HG03196 (cell line): Measurements from ENCODE around the gene ISM1.
"Not testable (repeated sequence)": the region's sequence is repeated elsewhere in the genome, so short reads cannot be mapped to it uniquely, and the experiment has no call there.

Experiments used
- ATAC-seq: cut with Tn5 transposase; IDR thresholded peaks from one replicate; pipeline ENCODE4 v1.9.1; 2021; ENCODE audit not compliant: unreplicated experiment

Gene ISM1

DNA sequence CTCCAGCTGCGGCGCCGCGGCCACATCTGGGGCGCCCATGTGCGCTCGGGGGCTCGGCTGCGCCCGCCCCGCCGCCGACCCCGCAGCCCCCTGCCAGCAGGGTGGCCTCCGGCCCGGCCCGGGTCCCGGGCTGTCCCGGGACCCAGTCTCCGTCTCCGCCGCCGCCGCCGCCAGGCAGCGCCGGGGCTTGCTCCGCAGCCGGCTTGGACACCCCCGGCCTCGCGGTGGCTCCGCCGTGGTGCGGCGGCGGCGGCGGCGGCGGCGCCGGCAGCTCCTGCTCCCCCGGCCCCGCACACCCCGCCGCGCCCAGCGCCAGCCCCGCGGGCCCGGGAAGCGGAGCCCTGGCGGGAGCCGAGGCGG is 219 bp downstream of the ISM1 start:
- no peak for ATAC-seq

DNA sequence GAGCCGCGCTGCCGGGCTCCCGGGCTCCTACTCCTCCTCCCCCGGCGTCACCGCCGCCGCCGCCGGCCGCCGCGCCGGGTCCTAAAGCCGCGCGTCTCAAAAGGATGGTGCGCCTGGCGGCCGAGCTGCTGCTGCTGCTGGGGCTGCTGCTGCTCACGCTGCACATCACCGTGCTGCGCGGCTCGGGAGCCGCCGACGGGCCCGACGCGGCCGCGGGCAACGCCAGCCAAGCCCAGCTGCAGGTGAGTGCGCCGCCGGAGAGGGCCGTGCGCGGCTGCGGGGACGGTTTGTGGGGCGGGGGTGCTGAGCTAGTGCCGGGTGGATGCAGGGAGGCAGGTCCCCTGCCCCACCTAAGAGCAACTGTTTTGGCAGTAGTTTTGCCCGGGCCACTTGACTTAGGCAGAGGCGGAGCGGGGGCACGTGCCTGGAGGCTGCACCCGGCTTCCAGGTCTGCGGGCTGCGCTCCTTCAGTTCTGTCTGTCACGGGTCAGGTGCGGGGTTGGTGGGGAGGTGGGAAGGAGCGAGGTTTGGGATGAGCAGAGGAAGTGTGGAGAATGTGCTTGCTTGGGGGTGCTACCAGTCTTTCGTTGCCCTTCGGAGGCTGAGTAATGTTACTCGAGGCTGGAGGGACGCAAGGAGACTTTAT is 722 bp downstream of the ISM1 start:
- ATAC-seq = no peak

DNA sequence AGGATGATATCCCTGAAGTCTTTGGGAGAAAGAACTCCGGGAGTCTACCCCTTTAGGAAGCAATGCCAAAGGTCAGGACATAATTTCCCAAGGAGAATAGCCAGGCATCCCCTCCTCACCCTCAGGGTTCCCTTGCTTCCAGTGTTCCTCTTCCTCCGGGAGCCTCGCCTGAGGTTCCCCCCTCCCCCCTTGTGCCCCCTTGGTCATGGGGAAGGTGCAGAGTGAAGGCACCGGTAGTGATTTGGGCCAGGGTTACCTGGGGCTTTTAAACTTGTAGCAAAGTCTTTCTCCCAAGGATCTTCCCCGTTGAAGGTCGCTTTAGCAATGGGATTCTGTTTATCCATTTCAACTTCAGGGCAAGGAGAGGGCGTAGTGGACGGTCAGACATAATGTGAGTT is 1.2 kb downstream of the ISM1 start:
- no peak for ATAC-seq

DNA sequence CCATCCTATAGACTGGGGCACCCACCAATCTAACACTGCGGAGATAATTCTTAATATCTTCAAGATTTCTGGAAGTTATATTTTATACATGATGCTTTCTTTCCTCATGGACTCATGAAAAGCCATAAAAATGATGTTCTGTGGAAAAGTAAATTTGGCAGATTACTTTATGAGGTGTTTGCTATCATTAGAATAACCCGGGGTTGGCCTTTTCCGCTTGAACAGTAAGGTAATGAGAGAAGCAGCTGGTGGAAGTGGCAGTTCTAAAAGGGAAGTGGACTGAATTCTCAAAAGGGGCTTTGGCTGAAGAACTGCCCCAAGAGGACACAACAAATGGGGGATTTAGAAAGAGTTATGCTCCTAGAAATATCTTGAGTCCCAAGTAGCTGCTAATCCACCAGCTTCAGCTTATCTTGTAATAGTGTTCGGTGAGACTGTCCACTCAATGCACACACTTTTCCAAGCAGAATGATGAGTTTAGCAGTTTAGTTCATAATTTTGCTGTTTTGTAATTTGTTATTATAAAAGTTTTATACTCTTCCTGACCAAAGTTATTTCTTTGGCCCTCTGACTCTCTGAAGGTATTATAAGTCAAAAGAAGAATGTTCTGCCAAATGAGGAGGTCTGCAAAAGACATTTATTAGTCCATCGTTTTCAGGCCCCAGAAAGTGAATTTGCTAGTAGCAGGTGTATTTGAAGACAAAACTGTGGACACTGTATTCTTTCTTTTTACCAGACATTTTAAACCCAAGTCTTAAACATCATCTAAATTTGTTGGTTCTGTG is 2.9 kb downstream of the ISM1 start:
- no peak for ATAC-seq

DNA sequence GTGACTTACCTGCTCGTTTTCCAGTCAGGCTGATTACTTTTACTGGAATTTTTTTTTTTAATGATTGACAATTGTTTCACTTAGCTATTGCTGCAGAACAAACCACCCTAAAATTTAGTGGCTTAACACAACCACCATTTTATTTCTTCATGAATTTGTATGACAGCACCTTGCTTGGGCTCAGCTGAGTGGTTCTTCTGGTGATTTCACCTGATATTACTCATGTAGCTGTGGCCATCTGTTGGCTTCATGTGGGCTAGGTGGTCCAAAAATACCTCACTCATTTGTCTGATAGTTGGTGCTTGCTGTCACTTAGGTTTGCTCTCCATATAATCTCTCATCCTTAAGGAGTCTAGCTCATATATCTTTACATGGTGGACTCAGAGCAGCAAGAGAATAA is 5.3 kb downstream of the ISM1 start:
- no peak for ATAC-seq

DNA sequence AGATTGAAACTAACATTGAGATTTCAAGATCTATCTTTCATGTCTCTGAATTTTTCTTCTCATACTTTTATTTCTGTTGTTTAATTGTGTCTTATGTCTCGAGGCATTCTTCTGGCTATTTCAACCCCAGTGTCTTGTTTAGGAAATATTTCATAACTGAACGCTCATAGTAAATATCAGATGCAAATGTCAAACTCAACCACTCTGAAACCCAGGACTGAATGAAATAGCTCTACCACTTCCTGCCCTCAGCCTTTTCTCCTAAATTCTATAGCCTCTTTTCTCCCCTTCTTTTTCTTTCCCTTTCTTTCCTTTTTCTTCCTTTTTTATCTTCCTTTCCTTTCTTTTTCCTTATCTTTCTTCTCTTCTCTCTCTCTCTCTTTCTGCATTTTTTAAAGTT is 7.7 kb downstream of the ISM1 start:
- no peak for ATAC-seq

DNA sequence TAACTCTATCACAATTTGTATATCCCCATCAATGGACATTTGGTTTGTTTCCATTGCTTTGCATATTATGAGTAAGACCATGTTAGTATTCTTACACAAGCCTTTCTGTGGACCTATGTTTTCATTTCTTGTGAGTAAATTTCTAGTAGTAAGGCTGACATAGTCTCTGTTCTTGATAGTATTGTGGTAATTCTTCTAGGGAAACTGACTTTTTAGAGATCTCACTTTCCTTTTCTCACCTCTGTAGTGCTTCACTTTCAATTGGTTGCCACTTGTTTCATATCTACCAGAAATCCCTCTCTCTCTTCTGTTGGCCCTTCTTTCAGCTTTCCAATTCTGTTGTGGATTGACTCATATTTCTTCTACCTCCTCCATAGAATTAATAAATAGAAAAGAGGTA is 8.5 kb downstream of the ISM1 start:
- no peak for ATAC-seq

DNA sequence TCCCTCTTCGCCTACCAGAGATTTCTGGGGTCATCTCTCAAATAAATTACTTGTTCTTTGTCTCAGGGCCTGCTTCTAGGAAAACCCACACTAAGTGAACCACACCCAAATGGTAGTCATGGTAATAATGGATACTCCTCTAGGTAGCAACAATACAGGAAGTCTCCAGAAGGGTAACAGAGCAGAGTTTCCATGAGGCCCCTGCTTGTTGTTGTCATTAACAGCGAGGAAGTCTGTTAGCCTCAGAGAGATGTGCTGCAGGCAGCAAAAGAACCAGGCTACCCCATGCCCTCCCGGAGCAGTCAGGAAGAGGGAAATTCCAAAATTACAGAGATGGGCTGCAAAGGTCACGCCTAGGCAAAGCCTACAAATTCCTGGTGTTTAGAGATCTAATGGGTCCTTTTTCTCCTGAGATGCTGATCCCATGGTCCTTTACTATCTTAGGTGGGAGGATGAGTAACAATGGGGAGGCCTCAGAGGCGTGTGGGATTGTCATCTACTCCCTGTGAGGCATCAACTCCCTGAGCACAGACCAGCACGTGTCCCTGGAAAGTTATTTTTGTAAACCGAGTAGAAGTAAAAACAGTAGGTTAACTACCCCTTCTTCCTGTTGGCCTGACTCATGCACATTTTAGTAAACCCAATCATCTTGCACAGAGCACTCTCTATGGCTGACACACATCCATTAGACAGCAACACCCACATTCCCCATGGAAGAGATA is 10.1 kb downstream of the ISM1 start:
- ATAC-seq = no peak

DNA sequence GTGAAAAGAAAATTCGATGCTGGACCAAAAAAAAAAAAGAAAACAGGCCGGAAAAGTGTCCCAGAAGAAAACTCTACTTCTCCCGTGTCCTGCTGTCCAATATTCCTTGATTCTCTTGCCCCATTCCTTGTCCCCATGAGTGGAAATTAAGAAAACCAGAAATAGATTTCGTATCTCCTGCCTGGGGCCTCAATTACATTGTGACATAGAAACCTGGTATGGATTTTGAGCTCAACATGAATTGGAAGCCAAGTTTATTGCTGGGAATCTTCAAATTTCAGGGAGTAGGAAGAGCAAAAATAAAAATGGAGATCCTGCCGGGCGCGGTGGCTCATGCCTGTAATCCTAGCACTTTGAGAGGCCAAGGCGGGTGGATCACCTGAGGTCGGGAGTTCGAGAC is 11.9 kb downstream of the ISM1 start:
- ATAC-seq = no peak

DNA sequence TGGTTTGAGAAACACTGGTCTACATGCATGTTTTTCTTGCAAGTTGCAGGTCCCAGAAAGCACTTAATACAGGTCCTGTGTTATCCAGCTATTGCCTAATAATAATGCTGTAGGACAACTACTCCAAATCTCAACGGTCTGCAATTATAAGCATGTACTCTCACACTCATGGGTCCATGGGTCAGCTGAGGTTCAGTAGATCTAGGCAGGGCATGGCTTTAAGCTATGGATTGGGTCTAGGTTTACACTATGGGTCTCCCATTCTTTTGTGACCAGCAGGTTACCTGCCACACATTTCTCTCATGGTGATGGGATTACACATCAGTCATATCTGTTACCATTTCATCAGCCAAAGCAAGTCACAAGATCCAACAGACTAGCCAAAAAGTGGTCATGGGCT is 13.9 kb downstream of the ISM1 start:
- no peak for ATAC-seq

DNA sequence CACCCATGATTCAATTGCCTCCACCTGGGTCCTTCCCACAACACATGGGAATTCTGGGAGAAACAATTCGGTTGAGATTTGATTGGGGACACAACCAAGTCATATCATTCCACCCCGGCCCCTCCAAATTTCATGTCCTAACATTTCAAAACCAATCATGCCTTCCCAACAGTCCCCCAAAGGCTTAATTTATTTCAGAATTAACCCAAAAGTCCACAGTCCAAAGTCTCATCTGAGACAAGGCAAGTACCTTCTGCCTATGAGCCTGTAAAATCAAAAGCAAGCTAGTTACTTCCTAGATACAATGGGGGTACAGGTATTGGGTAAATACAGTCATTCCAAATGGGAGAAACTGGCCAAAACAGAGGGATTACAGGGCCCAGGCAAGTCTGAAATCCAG is 15.3 kb downstream of the ISM1 start:
- ATAC-seq = not testable (repeated sequence)

DNA sequence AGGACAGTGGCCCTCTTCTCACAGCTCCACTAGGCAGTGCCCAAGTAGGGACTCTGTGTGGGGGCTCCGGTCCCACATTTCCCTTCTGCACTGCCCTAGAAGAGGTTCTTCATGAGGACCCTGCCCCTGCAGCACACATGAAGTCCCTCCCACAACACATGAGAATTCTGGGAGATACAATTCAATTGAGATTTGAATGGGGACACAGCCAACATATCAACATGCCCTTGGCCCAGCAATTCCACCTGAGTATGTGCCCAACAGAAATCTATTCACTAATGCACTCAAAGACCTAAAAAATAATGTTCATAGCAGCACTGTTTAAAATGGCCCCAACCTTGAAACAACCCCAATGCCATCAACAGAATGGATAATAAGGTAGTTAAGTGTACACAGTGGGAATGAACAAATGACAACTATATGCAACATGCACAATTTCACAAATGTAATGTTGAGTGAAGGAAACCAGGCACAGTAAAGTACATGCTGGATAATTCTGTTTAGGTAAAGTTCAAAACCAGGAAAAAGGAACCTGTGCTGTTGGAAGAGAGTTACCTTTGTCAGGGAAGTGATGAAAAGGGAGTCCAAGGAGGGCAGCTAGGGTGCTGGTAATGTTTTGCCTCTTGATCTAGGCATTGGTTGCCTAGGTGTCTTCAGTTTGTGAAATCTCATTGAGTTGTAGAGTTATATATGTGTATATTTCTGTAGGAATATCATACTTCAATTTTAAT is 16.1 kb downstream of the ISM1 start:
- ATAC-seq = no peak

DNA sequence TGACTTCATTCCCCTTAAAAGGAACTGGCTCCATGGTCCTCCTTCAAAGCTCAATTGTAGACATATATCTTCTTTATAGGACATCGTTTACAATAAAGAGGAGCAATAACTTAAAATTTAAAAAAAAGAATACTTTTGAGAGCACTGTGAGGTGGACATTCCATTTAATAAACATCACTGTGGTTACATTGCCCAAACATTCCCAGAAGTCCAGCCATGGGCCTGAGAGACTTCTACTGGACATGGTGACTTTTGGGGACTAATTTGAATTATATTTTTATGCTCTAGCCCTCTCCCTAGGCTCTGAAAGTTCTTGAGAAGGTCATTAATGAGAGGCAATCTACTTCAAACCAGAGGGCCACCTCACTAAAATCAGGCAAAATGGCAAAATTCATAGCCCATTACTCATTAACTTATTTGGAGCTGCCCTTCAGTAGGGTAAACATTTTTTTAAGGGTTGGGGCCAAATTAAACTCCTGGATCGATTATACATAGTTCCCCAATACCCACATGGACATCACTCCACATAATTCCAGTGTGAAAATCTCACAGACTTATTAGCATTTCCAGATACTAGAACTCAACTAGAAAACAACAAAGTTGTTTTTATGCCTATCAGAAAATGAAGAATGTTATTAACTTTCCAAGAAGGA is 17.1 kb downstream of the ISM1 start:
- no peak for ATAC-seq

DNA sequence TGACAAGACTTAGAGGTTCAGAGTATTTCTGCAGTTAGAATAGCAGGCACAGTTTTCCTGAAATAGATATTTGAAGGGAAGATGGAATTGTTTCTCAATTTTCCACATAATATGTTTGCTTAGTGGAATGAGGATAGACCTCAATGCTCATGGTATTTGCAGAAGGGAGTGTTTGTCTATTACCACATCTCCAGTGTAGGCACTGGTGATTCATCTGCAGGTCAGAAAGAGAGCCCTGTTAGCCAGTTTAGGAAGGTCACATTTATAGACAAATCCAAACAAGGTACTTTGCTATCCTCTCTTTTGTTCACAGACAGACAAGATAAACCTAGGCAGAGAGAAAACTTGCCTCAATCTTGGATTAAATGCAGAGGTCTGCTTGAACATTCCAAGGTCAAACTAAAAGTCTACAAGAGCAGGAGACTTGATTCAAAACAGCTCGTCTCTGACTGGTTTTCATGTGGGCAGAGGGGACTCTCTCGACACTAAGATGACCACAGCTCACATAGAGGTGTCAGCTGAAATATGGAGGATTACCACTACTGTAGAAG is 22.8 kb downstream of the ISM1 start:
- no peak for ATAC-seq

DNA sequence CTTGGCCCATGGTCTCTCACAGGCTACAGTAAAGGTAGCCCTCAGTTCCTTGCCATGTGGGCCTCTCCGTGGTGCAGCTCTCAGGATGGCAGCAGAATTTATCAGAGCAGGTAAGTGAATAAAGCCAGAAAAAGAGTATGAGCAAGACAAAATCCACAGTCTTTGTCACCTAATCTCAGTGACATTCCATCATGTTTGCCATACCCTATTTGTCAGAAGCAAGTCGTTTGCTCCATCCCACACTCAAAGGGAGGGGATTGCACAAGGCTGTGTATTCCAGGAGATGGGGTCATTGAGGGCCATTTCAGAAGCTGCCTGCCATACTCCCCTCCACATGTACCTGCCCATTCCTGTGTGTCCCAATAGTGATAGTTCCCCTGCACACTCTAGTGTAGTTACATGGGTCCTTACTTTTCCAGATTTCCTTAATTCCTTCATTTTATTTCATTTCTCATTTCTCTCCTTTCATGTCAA is 24.2 kb downstream of the ISM1 start:
- ATAC-seq = no peak

DNA sequence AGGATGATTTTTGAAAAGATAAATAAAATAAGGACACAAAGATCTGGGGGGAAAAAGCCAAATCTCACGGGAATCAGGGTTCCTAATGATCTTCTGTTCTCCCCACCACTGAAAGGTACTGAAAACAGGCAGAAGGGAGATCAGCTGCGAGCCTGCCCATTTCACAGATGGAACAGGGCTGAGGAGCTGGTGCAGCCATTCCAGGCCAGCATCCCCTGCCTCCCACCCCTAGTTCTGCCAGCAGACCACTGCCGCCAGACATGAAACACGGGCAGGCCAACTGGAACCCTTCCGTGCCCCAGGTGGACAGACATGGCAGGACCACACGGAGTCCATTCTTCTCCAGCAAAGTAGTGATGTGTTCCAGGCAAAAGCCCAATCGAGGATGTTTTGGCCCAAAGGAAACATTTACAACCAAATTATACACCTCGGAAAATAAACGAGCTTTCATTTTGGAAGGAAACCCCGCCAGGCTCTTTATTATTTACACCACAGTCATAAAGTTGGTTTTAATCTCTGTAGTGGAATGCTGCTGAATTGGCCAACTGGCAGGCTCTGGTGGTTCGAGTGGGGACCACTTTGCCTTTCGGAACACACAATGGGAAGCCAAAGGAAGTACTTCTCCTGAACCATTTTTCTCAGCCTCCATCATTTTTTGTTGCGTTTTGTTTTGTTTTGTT is 28.2 kb downstream of the ISM1 start:
- ATAC-seq = no peak

DNA sequence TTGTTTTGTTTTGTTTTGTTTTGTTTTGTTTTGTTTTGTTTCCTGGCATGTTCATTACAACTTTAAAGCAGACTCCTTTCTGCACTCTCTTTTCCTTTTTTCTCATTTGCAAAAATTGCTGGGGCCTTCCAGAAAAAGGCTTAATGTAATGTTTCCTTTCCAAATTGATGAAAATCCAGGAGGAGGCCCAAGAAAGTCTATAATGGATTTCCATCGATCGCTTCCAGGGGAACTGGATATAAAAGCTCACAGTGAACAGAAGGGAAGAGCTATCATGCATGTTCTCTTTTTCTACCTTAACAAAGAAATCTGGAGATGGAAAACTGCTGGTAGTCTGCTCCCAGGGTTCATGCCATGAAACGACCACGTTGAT is 28.7 kb downstream of the ISM1 start:
- ATAC-seq = no peak

DNA sequence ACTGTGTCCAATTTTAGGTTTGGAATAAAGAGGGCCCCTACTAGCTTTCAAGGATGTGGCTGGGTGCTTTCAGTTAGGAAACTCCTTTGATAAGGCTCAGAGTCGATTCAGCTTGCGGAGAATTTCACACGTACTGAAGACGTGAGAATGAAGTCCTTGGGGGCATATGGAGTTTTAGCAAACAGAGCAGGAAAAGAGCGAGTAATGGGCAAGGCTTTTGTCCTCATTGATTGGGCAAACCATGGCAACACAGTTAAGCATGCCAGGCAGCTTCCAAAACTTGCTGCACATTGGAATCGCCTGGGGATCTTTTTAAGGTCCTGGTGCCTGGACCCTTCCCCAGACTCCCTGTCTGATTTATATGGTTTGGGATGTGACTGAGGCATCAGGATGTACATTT is 29.2 kb downstream of the ISM1 start:
- no peak for ATAC-seq

DNA sequence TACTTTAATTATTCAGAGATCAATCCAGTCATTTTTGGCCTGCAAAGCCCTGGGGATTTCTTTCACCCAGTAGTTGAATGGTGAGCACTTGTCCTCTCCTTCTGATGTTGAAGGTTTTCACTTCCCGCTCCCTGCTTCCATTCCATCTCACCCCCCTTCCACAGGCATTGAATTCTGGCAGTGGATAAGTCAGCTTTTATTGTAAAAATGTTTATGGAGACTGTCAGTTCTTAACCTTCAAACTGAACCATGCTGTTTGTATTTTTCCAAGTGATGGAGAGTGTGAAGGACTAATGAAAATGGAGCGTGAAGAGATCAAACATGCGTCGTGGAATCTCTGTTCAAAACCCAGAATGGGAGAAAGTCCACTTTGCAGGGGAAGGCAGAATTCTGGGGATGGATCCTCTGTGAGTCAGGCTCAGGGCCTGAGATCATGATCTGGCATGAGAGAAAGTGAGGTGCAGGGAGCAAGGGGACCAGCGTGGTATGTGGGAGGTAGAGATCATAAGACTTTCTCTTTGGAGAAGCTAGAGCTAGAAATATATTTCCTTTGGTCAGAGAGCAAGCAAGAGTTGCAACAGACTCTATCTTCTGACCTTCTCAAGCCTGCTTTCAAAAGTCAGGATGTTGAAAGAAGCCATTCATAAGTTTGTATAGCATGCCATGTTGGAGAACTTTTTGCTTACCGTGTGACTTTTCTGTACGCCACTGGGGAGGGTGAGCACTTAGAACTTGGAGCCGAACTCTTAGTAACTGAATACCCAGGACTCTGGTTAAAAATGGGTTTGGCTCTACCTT is 30.2 kb downstream of the ISM1 start:
- ATAC-seq = no peak
